Ishikawa (cell line): ENCODE results near the gene PTPRN2.

Source experiments
- CEBPB ChIP-seq: IDR thresholded peaks from 2 replicates; pipeline ENCODE4 v1.6.1; 2012
- CREB1 ChIP-seq: IDR thresholded peaks from 2 replicates; pipeline ENCODE4 v1.6.1; 2012; ENCODE audit warnings: low read depth
- EGR1 ChIP-seq: IDR thresholded peaks from 2 replicates; pipeline ENCODE4 v1.6.1; 2012
- EP300 ChIP-seq: IDR thresholded peaks from 2 replicates; pipeline ENCODE4 v1.6.1; 2012; ENCODE audit warnings: borderline replicate concordance
- FOXM1 ChIP-seq: IDR thresholded peaks from 2 replicates; pipeline ENCODE4 v1.6.1; 2012; ENCODE audit warnings: low read depth, borderline replicate concordance
- NFIC ChIP-seq: IDR thresholded peaks from 2 replicates; pipeline ENCODE4 v1.6.1; 2012
- RAD21 ChIP-seq: IDR thresholded peaks from 2 replicates; pipeline ENCODE4 v1.6.1; 2012; ENCODE audit warnings: low read depth
- TAF1 ChIP-seq: IDR thresholded peaks from 2 replicates; pipeline ENCODE4 v1.6.1; 2012; ENCODE audit warnings: low read depth, mild to moderate bottlenecking
- TCF12 ChIP-seq: IDR thresholded peaks from 2 replicates; pipeline ENCODE4 v1.6.1; 2012; ENCODE audit warnings: low read depth
- TEAD4 ChIP-seq: IDR thresholded peaks from 2 replicates; pipeline ENCODE4 v1.6.1; 2012
- USF1 ChIP-seq: IDR thresholded peaks from 2 replicates; pipeline ENCODE4 v1.6.1; 2012
- YY1 ChIP-seq: IDR thresholded peaks from 2 replicates; pipeline ENCODE4 v1.6.1; 2012; ENCODE audit warnings: low read depth
- ZBTB7A ChIP-seq: IDR thresholded peaks from 2 replicates; pipeline ENCODE4 v1.6.1; 2012; ENCODE audit warnings: low read depth
- TF ChIP-seq, protein P1 (sequence below): IDR thresholded peaks from 2 replicates; pipeline ENCODE4 v1.6.1; 2012; ENCODE audit warnings: low read depth, mild to moderate bottlenecking
- TF ChIP-seq, protein P2 (sequence below): IDR thresholded peaks from 2 replicates; pipeline ENCODE4 v1.6.1; 2012

Gene PTPRN2

DNA sequence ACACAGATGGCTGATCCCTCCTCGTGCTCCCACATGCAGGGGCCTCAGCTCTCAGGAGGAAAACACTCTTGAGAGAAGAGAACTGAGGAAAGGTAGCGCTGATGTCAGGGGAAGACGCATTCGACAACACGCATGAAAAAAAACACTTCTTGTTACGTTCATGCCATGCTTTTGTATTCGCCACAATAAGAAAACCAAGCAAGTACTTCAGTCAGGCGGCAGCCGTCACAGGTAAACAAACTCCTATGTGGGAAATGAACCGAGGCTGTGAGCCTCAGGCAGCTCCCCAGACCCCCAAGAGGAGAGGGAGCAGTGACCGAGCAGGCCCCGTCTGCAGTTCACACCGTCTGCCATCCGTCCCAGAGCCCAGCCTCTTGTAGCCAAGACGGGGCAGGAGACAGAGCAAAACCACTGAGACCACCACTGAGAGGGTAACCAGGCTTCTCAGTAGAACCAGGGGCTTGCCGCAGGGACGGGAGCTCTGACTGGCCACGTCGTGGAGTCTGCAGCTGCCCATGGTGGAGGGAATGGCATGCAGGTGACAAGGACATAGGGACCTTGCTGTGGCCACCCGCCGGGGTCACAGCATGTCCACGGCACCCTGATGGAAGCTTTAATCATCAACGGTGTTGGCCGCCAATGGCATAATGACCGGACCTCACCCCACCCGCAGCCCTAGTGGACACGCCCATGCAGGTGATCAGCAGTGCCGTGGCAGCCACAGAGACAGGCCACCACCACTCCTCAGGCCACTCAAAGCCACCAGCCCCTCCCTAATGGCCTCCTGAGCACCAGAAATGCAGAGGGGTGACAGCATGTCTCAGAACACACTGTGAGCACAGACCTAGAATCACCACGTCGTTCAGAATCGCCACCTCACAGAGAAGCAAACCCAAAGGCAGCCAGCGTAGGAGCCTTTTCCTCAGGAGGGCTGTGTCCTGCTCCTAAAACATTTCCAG, 304.3 kb downstream of the PTPRN2 start:
- TF ChIP-seq EGR1 (no peak), TAF1 (no peak), FOXM1 (no peak), CEBPB (no peak), TCF12 (no peak), NFIC (no peak), RAD21 (no peak), USF1 (no peak), CREB1 (no peak), YY1 (no peak), ZBTB7A (no peak), EP300 (no peak), TEAD4 (no peak)
- TF ChIP-seq, protein P1, sequence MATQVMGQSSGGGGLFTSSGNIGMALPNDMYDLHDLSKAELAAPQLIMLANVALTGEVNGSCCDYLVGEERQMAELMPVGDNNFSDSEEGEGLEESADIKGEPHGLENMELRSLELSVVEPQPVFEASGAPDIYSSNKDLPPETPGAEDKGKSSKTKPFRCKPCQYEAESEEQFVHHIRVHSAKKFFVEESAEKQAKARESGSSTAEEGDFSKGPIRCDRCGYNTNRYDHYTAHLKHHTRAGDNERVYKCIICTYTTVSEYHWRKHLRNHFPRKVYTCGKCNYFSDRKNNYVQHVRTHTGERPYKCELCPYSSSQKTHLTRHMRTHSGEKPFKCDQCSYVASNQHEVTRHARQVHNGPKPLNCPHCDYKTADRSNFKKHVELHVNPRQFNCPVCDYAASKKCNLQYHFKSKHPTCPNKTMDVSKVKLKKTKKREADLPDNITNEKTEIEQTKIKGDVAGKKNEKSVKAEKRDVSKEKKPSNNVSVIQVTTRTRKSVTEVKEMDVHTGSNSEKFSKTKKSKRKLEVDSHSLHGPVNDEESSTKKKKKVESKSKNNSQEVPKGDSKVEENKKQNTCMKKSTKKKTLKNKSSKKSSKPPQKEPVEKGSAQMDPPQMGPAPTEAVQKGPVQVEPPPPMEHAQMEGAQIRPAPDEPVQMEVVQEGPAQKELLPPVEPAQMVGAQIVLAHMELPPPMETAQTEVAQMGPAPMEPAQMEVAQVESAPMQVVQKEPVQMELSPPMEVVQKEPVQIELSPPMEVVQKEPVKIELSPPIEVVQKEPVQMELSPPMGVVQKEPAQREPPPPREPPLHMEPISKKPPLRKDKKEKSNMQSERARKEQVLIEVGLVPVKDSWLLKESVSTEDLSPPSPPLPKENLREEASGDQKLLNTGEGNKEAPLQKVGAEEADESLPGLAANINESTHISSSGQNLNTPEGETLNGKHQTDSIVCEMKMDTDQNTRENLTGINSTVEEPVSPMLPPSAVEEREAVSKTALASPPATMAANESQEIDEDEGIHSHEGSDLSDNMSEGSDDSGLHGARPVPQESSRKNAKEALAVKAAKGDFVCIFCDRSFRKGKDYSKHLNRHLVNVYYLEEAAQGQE = no peak
- TF ChIP-seq, protein P2, sequence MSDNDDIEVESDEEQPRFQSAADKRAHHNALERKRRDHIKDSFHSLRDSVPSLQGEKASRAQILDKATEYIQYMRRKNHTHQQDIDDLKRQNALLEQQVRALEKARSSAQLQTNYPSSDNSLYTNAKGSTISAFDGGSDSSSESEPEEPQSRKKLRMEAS = no peak

- TF ChIP-seq NFIC (no peak), RAD21 (no peak), ZBTB7A (no peak), TEAD4 (no peak), FOXM1 (no peak)
- TF ChIP-seq, protein P2 = no peak
- TF ChIP-seq, protein P1 = no peak
Measured at GRCh38 chr7:158282461-158283001, 305.1 kb downstream of the PTPRN2 start.

- TF ChIP-seq EGR1 (no peak), EP300 (no peak), TEAD4 (no peak), CEBPB (no peak), ZBTB7A (no peak), USF1 (no peak), YY1 (no peak), TCF12 (no peak), NFIC (no peak), FOXM1 (no peak), TAF1 (no peak), CREB1 (no peak)
- TF ChIP-seq, protein P2 = no peak
- TF ChIP-seq, protein P1 = no peak
Measured at GRCh38 chr7:158281441-158281840, 306.2 kb downstream of the PTPRN2 start.

- TF ChIP-seq, protein P2 = no peak
- no peak for TF ChIP-seq CREB1
- no peak for TF ChIP-seq YY1
- TF ChIP-seq TAF1 = no peak
- no peak for TF ChIP-seq CEBPB
- TF ChIP-seq NFIC = no peak
- no peak for TF ChIP-seq ZBTB7A
- TF ChIP-seq USF1 = no peak
- TF ChIP-seq FOXM1 = no peak
- TF ChIP-seq EGR1 = no peak
- TF ChIP-seq RAD21 = no peak
- no peak for TF ChIP-seq EP300
Measured at GRCh38 chr7:158280448-158281144, 307.0 kb downstream of the PTPRN2 start.
